ENCODE results near the gene ADAM22. TPM values are rescaled to one million over a fixed set of nuclear protein-coding genes. Genes with fewer than 3 reads are reported as not detected.
"Not testable (repeated sequence)": the region's sequence is repeated elsewhere in the genome, so short reads cannot be mapped to it uniquely, and the experiment has no call there.

Gene ADAM22
- polyA plus RNA-seq, 1 donor = 11.9 TPM

- DNase-seq = peak; percentile 76
Measured at GRCh38 chr7:88111954-88112471, 178.0 kb downstream of the ADAM22 start.

DNA sequence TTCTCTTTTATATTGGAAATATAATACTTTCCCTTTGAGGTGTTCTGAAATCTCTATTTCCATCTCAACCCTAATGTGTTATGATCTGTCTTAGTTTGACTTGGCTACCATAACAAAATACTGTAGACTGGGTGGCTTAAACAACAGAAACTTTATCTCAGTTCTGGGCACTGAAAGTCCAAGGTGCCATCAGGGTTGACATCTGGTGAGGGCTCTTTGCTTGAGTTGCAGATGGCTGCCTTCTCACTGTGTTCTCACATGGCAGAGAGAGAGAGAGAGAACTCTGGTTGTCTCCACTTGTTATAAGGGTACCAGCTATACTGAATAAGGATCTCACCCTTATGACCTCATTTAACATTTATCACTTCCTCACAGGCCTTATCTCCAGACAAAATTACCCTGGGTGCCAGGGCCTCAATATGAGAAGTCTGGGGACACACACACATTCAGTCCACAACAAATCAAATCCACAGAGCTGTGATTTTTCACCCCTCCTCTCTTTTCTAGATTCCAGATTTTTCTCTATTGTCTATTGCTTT lies 181.3 kb downstream of the ADAM22 start:
- DNase-seq = no peak

- DNase-seq = no peak
Measured at GRCh38 chr7:88115816-88116215, 181.8 kb downstream of the ADAM22 start.

DNA sequence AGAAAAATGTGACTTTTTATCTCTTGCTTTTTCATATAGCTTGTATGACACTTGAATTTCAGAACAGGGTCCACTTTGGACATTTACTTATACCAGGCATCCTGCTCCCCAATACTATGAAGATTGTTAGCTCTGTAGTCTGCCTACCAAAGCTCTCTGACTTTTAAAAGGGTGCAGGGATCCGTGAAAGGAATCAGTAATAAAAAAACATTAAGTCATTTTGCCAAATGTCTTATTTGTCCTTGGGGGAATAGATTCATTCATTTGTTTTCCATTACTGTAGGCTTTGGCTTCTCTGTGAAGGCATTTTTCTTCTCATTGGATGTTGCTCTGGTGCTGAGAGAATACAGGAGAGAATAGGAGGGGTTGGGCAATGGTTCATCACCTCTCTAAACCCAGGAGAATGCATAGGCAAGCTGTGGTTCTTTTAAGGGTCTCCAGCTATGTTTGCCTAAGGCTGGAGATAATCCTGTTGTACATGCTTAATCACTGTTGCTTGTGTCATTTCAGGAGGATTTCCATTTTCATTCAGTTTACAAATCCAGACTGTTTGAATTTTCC lies 182.3 kb downstream of the ADAM22 start:
- DNase-seq = peak; percentile 72

GRCh38 chr7:88117325-88117724 lies 183.3 kb downstream of the ADAM22 start:
- DNase-seq = no peak

DNA sequence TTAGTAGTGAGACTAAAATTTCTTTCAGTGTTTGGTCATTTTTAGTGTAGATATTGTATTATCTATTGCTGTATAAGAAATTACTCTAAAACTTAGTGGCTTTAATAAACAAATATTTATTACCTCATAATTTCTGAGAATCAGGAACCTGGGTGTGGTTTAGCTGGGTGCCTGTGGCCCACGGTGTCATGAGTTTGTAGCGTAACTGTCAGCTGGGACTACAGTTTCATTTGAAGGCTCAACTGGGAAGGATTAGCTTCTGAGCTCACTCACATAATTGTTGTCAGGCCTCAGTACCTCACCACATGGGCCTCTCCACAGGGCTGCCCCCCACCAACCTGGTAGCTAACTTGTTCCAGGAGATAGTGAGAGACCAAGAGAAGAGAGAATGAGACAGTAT lies 187.3 kb downstream of the ADAM22 start:
- no peak for DNase-seq

DNA sequence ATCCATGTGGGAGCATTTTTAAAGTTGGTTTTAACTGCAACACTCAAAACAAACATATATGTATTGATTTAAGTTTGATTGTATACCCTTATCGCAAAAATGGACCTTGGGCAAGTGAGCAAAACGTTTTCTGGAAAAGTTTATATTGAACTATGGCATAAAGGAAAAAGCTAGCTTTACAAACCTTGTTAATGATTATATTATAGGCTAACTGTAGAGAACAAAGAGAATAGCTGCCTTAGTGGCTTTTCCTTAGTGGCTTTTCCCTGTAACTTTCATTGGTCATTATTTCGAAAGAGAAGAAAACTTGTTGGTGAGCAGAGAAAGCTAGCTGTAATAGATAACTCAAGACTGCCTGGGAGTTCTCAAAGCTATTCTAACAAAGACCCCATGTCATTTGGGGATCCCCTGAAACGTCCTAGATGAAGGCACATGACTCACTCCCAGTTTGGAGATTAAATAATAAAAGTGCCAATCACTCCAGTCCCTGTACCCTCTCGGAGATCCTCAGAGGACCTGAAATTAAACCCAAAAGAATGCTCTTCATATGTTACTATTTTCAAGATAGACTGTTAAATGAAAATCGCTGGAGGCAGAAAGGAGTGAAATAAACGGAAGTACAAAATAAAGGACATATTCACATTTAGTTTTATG lies 193.7 kb downstream of the ADAM22 start:
- DNase-seq = no peak

GRCh38 chr7:88132725-88133124 lies 198.7 kb downstream of the ADAM22 start:
- DNase-seq = no peak

DNA sequence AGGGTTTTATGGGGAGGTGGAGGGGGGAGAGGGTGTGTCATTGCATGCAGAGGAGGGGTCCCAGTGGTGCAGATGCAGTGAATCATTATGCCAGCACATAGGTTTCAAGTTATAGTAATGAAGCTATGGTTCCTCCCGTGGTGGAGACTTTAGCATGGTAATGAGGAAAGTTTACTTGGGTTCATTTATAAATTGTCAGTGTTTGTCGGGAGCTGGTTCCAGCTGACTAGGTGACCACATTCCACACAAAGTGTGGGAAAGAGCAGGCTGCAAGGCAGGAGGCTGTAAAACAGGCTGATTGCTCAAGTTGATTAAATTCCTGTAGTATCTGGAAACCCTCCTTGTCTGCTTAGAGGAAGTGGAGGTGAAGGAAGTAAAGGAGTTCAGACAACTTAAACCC lies 206.9 kb downstream of the ADAM22 start:
- DNase-seq = no peak

DNA sequence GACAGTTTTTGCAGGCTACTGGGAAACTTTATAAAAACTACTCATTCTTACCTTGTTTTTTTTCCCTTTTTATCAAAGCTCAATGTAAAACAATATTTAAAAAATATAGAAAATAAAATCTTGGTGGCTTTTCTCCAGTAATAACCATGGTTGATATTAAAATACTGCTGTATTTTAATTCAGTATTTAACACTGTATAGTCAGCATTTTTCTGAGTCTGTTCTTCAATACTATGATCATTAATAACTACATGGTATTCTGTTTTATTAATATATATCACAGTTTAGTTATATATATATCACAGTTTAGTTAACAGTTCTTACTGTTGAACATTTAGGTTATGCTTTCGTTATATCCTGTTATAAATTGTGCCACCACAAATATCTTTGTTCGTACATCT lies 207.4 kb downstream of the ADAM22 start:
- no peak for DNase-seq

DNA sequence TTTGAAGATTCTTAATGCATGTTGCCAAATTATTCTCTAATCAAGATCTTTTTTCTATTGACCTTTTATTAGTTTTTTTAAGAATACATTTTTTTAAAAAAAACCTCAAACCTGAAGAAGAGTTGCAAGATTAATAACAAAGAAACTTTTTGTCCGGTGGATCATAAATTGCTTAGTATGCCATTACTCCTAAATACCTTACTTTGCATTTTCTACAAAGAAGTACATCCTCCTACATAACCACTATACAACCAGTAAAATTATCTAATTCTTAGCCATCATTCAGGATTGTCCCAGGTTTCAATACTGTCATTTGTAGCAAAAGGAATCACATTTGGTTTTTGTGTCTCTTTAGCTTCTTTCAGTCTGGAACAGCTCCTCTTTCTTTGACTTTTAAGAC lies 207.9 kb downstream of the ADAM22 start:
- no peak for DNase-seq

DNA sequence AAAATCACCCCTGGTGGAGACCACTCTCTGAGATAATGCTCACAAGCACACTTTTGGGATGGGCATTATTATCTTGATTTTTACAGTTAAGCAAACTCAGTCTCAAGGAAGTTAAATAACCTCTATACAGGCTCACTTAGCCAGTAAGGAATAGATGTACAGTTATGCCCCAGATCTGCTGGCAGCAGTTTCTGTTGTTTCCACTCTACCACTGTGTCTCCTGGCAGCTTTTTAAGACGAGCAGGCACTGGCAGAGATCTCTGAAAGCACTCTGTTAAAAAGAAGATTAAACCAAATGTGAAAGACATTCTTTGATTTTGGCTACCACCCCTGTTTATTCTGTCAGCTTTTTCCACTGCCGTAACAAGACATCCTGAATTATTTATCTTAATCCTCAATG lies 212.6 kb downstream of the ADAM22 start:
- DNase-seq = no peak

- DNase-seq = no peak
Measured at GRCh38 chr7:88147341-88147740, 213.3 kb downstream of the ADAM22 start.

DNA sequence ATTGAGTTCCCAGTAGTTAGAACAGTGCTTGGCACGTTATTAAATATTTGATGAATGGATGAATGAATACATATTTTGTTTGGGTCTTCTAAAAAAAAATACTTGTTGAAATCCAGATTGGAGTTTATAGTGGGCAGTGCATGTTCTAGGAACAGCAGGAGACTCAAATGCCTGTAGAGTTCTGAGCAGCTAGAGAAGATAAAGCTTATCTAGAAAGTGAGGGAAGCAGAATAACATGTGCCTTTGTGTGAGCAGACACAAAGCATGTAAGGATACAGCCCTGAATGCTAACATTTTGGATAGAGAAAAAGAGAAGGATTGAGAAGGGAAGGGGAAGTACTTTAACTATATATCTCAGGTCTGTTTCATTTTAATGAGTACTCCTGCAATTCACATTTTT lies 213.9 kb downstream of the ADAM22 start:
- DNase-seq = no peak

DNA sequence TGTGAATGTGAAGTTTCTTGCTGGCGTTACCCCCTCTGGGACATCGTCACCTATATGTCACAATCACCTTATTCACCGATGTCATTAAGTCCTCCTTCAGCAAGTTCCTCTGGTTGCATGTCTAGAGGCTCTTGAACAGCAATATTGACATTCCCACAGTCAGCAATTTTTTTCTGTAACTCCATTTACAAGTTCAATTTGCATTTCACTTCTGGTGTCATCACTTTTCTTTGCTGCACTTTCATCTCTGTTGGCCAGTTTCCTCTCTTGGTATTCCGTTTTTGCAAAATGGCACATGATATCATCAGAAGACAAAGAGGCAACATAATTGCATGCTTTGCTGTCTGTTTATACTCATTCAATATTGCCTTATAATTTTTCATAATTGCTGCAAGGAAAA lies 216.0 kb downstream of the ADAM22 start:
- DNase-seq = no peak

GRCh38 chr7:88151119-88151790 lies 217.2 kb downstream of the ADAM22 start:
- DNase-seq = no peak

DNA sequence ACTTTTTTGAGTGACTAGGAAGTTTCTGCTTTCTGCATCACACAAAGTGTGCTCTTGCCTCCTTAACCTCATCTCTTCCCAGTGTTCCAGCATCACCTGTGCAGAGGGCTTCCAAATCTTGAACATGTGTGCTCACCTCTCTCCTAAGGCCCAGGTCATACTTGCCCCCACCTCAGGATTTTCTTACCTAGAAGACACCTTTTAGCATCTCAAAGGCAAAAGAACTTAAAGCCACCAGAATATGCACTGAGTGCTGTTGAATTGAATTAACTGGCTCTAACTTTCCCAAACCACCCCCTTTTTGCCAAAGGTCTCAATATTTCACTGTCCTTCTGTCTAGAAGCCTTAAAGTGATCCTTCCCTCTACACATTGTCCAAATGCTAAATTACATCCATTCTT lies 219.3 kb downstream of the ADAM22 start:
- DNase-seq = no peak

- DNase-seq = no peak
Measured at GRCh38 chr7:88155756-88156155, 221.7 kb downstream of the ADAM22 start.

DNA sequence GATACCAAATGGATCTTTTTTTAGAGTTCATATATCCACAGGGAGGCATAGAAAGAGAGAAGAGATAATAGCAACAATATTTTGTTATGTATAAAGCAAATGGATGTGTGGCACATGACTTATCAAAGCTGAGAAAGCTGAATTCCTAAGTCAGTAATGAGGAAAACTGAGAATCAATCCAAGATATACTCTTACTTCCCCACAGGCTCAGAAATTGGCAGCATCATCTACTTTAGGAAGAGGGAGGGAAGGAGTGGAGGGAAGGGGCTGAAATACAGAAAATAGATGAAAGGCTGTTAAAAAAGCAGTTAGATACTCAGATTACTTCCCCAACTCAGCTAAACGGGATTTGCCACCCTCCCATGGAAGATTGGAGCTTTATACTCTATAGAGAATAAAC lies 222.3 kb downstream of the ADAM22 start:
- no peak for DNase-seq

DNA sequence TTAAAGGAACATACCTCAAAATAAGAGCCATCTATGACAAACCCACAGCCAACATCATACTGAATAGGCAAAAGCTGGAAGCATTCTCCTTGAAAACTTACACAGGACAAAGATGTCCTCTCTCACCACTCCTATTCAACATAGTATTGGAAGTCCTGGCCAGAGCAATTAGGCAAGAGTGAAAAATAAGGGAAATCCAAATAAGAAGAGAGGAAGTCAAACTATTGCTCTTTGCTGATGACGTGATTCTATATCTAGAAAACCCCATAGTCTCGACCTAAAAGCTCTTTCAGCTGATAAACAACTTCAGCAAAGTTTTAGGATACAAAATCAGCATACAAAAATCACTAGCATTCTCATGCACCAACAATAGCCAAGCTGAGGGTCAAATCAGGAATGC lies 225.7 kb downstream of the ADAM22 start:
- DNase-seq = not testable (repeated sequence)

GRCh38 chr7:88165697-88166096 lies 231.6 kb downstream of the ADAM22 start:
- no peak for DNase-seq

DNA sequence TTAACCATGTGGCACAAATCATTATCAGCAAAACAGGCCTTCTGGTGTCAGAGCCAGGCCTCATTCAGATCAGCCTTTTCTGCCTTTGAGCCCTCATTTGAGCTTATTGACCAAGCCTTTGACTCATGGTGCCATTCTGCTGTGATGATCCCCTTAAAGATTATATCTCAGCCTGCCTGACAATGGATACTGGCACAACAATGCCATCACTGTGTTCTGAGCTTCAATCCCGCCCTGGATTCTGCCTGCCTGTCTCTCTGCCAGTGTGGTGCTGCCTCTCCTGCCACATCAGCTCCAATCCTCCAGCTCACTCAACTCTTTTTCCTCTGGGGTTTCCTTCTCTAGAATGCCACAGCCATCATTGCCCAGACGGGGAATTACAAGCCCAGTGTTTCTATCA lies 233.2 kb downstream of the ADAM22 start:
- DNase-seq = no peak

DNA sequence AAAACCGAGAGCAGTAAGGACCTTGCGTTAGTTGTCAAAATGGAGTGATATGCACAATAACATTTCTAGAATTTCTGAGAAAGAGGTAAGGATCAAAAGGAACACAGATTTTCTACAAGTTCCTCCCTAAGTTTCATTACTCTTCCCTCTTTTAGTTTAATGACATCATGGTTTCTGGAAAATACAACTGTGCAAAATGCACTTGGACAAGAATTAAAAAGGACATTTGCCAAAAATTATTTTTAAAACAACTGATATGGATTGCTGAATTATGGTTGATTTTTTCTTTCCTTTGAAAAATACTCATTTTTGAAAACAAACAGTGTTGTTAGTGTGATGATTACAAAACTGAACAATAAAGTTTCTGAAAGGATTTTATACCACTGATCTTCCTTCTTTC lies 233.7 kb downstream of the ADAM22 start:
- no peak for DNase-seq

Data from hindlimb muscle (tissue), 1 donor.